Hepatocyte (in vitro differentiated cells): Measurements from ENCODE around the gene SPSB1. TPM values are rescaled to one million over a fixed set of nuclear protein-coding genes. Genes with fewer than 3 reads are reported as not detected.

Source experiments
- DNase-seq: peaks from one replicate; pipeline ENCODE4 v3.0.0-alpha.2; 2016; ENCODE audit warnings: low spot score
- H2AFZ ChIP-seq: fragments of 200-600 bp; sonication (generic); 2 replicates; pipeline ENCODE4 v1.6.0; 2016; ENCODE audit warnings: antibody characterized with exemption, mild to moderate bottlenecking
- H3K27ac ChIP-seq: fragments of 200-600 bp; sonication (generic); 2 replicates; pipeline ENCODE4 v1.5.1; 2016; ENCODE audit warnings: mild to moderate bottlenecking
- H3K27me3 ChIP-seq: fragments of 200-600 bp; sonication (generic); 2 replicates; pipeline ENCODE4 v1.6.1; 2016
- H3K36me3 ChIP-seq: fragments of 200-600 bp; sonication (generic); replicated peaks from 2 replicates; pipeline ENCODE4 v1.5.1; 2016; ENCODE audit warnings: low read depth; ENCODE audit not compliant: insufficient read depth
- H3K4me1 ChIP-seq: fragments of 200-600 bp; sonication (generic); 2 replicates; pipeline ENCODE4 v1.5.1; 2016; ENCODE audit warnings: mild to moderate bottlenecking, moderate library complexity; ENCODE audit not compliant: insufficient read depth
- H3K4me2 ChIP-seq: fragments of 200-600 bp; sonication (generic); 2 replicates; pipeline ENCODE4 v1.6.0; 2016
- H3K4me3 ChIP-seq: fragments of 200-600 bp; sonication (generic); 2 replicates; pipeline ENCODE4 v1.5.1; 2016; ENCODE audit warnings: mild to moderate bottlenecking
- H3K79me2 ChIP-seq: fragments of 200-600 bp; sonication (generic); 2 replicates; pipeline ENCODE4 v1.6.0; 2017; ENCODE audit warnings: mild to moderate bottlenecking
- H3K9me2 ChIP-seq: fragments of 200-600 bp; sonication (generic); replicated peaks from 2 replicates; pipeline ENCODE4 v1.6.0; 2017; ENCODE audit warnings: mild to moderate bottlenecking; ENCODE audit not compliant: insufficient read depth
- H3K9me3 ChIP-seq: fragments of 200-600 bp; sonication (generic); 2 replicates; pipeline ENCODE4 v1.5.1; 2016; ENCODE audit warnings: low read depth, mild to moderate bottlenecking
- H4K20me1 ChIP-seq: fragments of 200-600 bp; sonication (generic); 2 replicates; pipeline ENCODE4 v1.6.0; 2016; ENCODE audit warnings: mild to moderate bottlenecking; ENCODE audit not compliant: insufficient read depth, poor library complexity, severe bottlenecking
- EZH2 ChIP-seq: fragments of 200-600 bp; sonication (generic); IDR thresholded peaks from 2 replicates; pipeline ENCODE4 v1.6.1; 2016; ENCODE audit warnings: antibody characterized with exemption, mild to moderate bottlenecking, borderline replicate concordance
- EZH2phosphoT487 ChIP-seq: fragments of 200-600 bp; sonication (generic); IDR thresholded peaks from one replicate; pipeline ENCODE4 v1.6.1; 2018; ENCODE audit warnings: antibody characterized with exemption, mild to moderate bottlenecking, low read depth, moderate library complexity; ENCODE audit not compliant: unreplicated experiment, severe bottlenecking
- WGBS: methylation state at CpG from one replicate; pipeline ENCODE4 v1.1.6; 2016; ENCODE audit warnings: low lambda C conversion rate; ENCODE audit errors: missing lambda C conversion rate; 5-methylcytosine and 5-hydroxymethylcytosine counted together
- polyA plus RNA-seq: library from polyadenylated mRNA; unstranded; fragments of >200 nt; fragmentation: Nextera tagmentation; extraction: Ambion mirVana; gene quantifications from 2 replicates; pipeline ENCODE4 v1.2.1, GENCODE V29; 2016
- total RNA-seq: library from RNA; depleted of rRNA; stranded (reverse); fragments of >200 nt; gene quantifications from 2 replicates; pipeline ENCODE4 v1.2.3, GENCODE V29; 2014
- TF ChIP-seq, protein P1 (sequence below): fragments of 200-600 bp; sonication (generic); IDR thresholded peaks from 2 replicates; pipeline ENCODE4 v1.5.1; 2016; ENCODE audit warnings: antibody characterized with exemption, mild to moderate bottlenecking; ENCODE audit not compliant: poor library complexity

SPSB1 gene
- total and polyA plus RNA-seq, 2 experiments from 2014 or later, result 61.3 to 102 TPM

GRCh38 chr1:9319789-9320519 lies 27.3 kb downstream of the SPSB1 start:
- peaks cover 49% of the 10 kb centered on the region for H3K4me1 ChIP-seq
- no peaks in the 10 kb centered on the region for H3K9me3 ChIP-seq
- H3K27ac ChIP-seq, result peak overlapping the region; percentile 91
- no peaks in the 10 kb centered on the region for H3K36me3 ChIP-seq
- peaks cover 98% of the 10 kb centered on the region for H3K79me2 ChIP-seq
- no peaks in the 10 kb centered on the region for H3K27me3 ChIP-seq
- peak; percentile 45 for DNase-seq
- no peak overlapping the region for H3K4me3 ChIP-seq
- H3K4me2 ChIP-seq, result peak overlapping the region; percentile 66
- WGBS, result 62% methylated on average over 21 of the region's 21 CpGs
- no peaks in the 10 kb centered on the region for H3K9me2 ChIP-seq
- H4K20me1 ChIP-seq, result peaks cover 60% of the 10 kb centered on the region
- TF ChIP-seq EZH2, result no peak
- TF ChIP-seq EZH2phosphoT487, result no peak
- TF ChIP-seq, protein P1, sequence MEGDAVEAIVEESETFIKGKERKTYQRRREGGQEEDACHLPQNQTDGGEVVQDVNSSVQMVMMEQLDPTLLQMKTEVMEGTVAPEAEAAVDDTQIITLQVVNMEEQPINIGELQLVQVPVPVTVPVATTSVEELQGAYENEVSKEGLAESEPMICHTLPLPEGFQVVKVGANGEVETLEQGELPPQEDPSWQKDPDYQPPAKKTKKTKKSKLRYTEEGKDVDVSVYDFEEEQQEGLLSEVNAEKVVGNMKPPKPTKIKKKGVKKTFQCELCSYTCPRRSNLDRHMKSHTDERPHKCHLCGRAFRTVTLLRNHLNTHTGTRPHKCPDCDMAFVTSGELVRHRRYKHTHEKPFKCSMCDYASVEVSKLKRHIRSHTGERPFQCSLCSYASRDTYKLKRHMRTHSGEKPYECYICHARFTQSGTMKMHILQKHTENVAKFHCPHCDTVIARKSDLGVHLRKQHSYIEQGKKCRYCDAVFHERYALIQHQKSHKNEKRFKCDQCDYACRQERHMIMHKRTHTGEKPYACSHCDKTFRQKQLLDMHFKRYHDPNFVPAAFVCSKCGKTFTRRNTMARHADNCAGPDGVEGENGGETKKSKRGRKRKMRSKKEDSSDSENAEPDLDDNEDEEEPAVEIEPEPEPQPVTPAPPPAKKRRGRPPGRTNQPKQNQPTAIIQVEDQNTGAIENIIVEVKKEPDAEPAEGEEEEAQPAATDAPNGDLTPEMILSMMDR, result no peak
- H2AFZ ChIP-seq, result no peak overlapping the region

DNA sequence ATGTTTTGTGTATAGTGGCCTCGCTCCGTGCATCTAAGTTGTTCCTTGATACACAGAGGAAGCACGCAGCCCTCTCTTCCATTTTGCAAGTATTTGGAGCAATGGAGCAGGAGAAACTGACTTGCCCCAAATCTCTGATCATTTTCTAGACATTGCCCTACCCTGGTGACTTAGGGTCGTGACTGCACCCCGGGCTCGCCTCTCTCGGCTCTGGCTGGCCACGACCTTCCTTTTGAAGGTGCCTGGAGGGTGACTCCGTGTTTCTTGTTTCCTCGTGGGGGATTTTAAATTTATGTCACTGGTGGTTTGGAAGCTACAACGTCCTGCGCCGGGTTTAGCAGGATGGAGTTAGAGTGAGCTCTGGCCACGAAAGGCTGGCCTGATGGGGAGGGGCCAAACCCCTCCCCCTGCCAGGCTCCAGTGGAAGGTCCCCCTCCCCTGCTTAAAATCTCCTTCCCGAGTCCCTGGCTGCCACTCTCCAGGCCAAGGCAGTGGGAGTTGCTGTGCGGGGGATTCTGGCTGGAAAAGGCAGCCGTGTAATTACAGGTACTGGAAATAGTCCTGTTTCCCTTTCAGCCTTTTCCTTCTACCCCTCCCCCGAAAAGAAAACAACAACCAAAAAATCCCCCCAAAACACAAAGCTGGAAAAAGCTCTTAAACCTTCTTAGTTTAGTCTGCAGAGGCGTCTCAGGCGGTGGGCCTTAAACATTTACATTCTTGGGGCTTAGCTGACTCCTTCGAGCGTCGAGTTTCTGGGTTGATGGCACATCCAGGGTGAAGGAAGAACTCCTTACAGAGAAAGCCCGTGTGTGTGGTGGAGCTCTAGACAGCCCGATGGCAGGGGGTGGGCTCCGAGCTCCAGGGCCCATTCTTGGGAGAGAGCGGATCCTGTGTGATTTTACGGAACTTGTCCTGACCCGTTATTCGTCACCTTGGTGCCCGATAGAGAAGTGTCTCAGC lies 28.1 kb downstream of the SPSB1 start:
- Histone ChIP-seq H3K4me3 (no peak overlapping the region), H3K79me2 (peaks cover 98% of the 10 kb centered on the region), H3K9me2 (no peaks in the 10 kb centered on the region), H3K4me2 (peak overlapping the region; percentile 66), H3K9me3 (no peaks in the 10 kb centered on the region), H2AFZ (no peak overlapping the region), H3K4me1 (peaks cover 51% of the 10 kb centered on the region), H3K27ac (peak overlapping the region; percentile 91), H3K27me3 (no peaks in the 10 kb centered on the region), H3K36me3 (no peaks in the 10 kb centered on the region), H4K20me1 (peaks cover 56% of the 10 kb centered on the region)
- DNase-seq, result peak; percentile 69
- WGBS, result 43% methylated on average over 27 of the region's 31 CpGs
- TF ChIP-seq, protein P1, result no peak
- no peak for TF ChIP-seq EZH2phosphoT487

DNA sequence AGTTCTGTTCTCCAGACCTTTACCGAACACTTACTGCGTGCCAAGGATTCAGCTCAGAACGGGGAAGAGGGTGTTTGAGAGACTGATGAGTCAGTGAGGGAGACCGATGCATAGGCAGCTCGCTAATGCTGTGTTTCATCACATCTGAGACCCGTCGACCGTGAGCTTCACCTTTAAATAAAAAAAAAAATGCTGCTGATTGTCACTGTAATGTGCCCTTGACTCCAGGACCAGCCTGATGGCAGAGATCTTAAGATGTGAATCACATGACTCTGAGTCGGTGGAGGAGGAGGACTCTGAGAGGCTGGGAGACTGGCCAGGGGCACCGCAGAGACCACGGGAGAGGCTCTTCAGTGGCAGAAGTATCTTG lies 28.8 kb downstream of the SPSB1 start:
- TF ChIP-seq EZH2phosphoT487 (no peak), EZH2 (no peak)
- TF ChIP-seq, protein P1, result no peak
- H3K27ac ChIP-seq, result peak overlapping the region; percentile 91
- H4K20me1 ChIP-seq, result peaks cover 53% of the 10 kb centered on the region
- H3K9me2 ChIP-seq, result no peaks in the 10 kb centered on the region
- H3K79me2 ChIP-seq, result peaks cover 98% of the 10 kb centered on the region
- peaks cover 58% of the 10 kb centered on the region for H3K4me1 ChIP-seq
- H3K27me3 ChIP-seq, result no peaks in the 10 kb centered on the region
- H2AFZ ChIP-seq, result no peak overlapping the region
- no peaks in the 10 kb centered on the region for H3K36me3 ChIP-seq
- H3K9me3 ChIP-seq, result no peaks in the 10 kb centered on the region
- peak; percentile 68 for DNase-seq
- 50% methylated on average over 11 of the region's 11 CpGs for WGBS
- peak overlapping the region; percentile 66 for H3K4me2 ChIP-seq
- H3K4me3 ChIP-seq, result no peak overlapping the region
